ENCODE results near the gene FARP1. TPM values are rescaled to one million over a fixed set of nuclear protein-coding genes. Genes with fewer than 3 reads are reported as not detected.

The FARP1 gene, protein sequence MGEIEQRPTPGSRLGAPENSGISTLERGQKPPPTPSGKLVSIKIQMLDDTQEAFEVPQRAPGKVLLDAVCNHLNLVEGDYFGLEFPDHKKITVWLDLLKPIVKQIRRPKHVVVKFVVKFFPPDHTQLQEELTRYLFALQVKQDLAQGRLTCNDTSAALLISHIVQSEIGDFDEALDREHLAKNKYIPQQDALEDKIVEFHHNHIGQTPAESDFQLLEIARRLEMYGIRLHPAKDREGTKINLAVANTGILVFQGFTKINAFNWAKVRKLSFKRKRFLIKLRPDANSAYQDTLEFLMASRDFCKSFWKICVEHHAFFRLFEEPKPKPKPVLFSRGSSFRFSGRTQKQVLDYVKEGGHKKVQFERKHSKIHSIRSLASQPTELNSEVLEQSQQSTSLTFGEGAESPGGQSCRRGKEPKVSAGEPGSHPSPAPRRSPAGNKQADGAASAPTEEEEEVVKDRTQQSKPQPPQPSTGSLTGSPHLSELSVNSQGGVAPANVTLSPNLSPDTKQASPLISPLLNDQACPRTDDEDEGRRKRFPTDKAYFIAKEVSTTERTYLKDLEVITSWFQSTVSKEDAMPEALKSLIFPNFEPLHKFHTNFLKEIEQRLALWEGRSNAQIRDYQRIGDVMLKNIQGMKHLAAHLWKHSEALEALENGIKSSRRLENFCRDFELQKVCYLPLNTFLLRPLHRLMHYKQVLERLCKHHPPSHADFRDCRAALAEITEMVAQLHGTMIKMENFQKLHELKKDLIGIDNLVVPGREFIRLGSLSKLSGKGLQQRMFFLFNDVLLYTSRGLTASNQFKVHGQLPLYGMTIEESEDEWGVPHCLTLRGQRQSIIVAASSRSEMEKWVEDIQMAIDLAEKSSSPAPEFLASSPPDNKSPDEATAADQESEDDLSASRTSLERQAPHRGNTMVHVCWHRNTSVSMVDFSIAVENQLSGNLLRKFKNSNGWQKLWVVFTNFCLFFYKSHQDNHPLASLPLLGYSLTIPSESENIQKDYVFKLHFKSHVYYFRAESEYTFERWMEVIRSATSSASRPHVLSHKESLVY
- total RNA-seq, result 11.2 and 19.3 TPM in 2 replicates

DNA sequence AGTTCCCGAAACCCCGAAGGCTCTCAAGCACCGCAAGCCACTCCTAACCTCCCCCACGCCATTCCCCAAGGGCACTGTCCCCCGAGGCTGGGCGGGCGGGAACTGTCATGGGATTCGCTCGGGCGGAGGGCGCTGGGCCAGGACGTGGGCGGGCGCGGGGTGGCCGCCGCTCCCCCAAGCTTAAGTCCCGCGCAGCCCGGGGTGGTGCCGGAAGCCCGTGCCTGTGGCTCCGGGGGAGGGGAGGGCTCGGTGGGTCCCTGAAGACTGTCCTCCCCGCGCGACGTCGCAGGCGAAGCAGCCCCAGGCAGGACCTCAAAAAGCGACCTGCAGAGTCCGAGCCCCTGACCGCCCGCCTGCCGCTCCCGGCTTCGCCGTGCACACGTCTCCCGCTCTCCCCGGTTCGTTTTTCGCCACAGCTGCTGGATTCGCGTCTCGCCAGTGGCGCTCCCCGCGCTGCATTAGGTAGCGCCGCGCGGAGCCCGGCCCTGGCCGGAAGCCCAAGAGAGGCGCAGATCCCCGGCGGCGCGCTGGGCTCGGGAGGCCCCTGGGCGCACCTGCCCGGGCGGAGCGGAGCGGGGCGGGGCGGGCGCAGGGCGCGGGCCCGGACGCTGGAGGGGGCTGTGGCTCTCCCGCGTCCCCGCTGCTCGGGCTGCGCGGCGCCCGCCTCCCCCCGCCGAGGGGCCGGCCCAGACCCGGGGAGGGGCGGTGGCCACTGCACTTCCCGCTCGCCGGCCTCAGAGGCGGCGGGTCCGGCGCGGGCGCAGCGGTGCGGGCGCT is at the start of gene FARP1:
FARP1 (plus strand) TSS at position 715 of the 777 bp plus-strand sequence. CDS start 70,149 bp downstream, outside the sequence.

DNA sequence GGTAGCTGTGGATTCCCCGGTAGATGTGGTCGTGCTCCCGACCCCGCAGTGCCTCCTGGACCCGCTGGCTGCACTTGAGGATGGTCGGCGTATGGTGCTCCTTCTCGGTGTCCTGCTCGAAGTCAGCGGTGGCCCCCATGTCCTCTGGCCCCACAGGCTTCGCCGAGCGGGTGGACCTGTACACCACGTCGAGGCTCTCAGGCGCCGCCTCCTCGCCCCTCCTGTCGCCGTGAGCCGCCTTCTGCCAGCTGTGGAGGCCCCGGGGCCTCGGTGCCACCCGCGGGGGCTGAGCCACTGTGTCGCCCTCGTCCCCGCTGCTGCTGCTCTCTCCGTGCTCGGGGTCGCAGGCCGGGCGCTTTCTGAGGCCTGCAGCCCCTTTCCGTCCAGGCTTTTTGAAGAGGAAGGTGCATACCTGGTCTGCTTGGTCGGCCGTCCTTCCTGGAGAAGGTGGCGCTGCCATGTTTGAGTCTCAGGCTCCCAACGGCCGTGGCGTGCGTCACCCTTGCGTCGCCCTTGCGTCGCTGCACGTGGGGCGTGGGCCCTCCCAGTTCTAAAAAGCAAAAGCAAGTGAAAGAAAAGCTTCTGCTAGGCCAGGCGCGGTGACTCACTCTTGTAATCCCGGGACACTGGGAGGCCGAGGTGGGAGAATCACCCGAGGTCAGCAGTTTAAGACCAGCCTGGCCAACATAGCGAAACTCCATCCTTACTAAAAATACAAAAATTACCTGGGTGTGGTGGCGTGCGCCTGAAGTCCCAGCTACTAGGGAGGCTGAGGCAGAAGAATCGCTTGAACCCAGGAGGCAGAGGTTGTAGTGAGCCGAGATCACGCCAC is 34.1 kb downstream of the FARP1 start, which contains the start of gene RNF113B:
RNF113B (minus strand) TSS at position 493 of the 832 bp plus-strand sequence; CDS start at position 460, 33 bp downstream.

Other genes starting within 250 kb of the FARP1 start
- gene IPO5, start 189.4 kb upstream of the FARP1 start, total RNA-seq, result 116 and 122 TPM in 2 replicates
- gene RNF113B, start 34.2 kb downstream of the FARP1 start, total RNA-seq, result not detected in 2 replicates